ENCODE measurements around the gene ZBTB34. TPM values are rescaled to one million over a fixed set of nuclear protein-coding genes. Genes with fewer than 3 reads are reported as not detected.

ZBTB34 gene
- polyA plus RNA-seq, 1 donor from 2014 or later, result 19.5 TPM

DNA sequence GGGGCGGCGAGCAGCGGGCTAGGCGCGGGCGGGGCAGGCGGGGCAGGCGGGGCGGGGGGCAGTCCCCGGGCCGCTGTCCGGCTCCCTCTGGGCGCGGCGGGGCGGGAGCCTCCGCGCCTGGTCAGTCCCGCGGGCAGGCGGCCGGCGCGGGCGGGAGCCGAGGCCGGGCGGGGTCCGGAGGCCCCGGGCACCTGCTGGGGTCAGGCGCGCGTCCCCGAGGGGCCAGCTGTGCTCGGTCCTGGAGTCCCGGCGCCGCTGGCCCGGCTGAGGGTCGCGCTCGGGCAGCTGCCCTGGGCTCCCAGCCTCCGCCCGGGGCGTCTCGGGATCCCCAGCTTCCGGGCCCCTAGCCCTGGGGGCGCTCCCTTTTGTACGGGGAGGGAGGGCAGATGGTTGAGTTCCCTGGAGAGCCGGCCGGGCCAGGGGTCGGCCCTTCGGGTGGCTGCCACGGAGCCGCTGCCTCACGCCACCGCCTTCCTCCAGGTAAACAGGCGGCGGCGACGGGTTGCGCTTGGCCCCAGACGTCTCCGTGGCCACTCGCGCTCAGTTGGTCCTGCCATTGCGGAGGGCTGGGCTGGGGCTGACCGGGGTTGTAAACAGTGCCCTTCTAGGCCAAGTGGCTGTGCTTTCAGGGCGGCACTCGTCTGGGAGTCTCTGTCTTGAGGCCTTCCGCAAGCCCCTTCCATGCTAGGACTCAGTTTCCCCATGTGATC, 473 bp downstream of the ZBTB34 start:
- Histone ChIP-seq H3F3A (ENCODE audit: insufficient read depth, low read length, poor library complexity, severe bottlenecking) (no peaks in the 10 kb centered on the region), H4K20me1 (ENCODE audit: insufficient read depth) (peaks cover 4% of the 10 kb centered on the region), H3K27me3 (ENCODE audit: insufficient read depth, low read depth, low read length) (peaks cover 5% of the 10 kb centered on the region), H3K27ac (ENCODE audit: low read length) (no peak overlapping the region), H3K9ac (ENCODE audit: low read length) (peak overlapping the region; percentile 74), H3K4me2 (ENCODE audit: low read length) (peak overlapping the region; percentile 86), H3K79me2 (replicated peaks; ENCODE audit: insufficient read depth, low read length) (peaks cover 17% of the 10 kb centered on the region), H3K9me3 (ENCODE audit: low read length) (no peaks in the 10 kb centered on the region), H3K4me3 (ENCODE audit: low read length) (peak overlapping the region; percentile 95), H3K9me2 (ENCODE audit: insufficient read depth, low read length) (no peaks in the 10 kb centered on the region), H2AFZ (ENCODE audit: low read depth, low read length) (no peak overlapping the region), H3K36me3 (ENCODE audit: insufficient read depth, low read length) (no peaks in the 10 kb centered on the region)
- TF ChIP-seq SMC3 (conservative IDR thresholded peaks at IDR 0.05; ENCODE audit: poor library complexity) (no peak), EP300 (conservative IDR thresholded peaks at IDR 0.05; ENCODE audit: poor library complexity, severe bottlenecking) (no peak), MXI1 (conservative IDR thresholded peaks at IDR 0.05; ENCODE audit: poor library complexity, severe bottlenecking) (peak; percentile 15), POLR2AphosphoS5 (IDR thresholded peaks at IDR 0.05) (no peak), EZH2 (IDR thresholded peaks at IDR 0.05; ENCODE audit: borderline replicate concordance, insufficient read depth, low read length, poor library complexity, severe bottlenecking) (no peak)

DNA sequence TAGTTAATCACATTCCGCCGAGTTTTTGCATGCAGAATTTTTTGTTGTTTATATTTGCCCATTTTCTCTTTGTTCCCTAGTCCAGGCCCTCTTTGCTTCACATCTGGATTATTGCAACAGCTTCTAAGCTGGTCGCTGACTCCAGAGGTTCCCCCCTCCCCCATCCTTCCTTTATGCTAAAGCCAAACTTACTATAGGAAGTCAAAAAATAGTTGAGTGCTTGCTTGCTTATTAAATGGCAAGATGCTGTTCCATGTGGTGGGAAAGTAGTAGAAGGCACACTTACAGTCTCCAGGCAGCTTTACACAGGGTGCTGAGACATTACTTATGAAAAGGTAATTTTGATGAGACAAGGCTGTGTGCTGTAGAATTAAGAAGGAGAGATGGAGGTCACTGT, 1.3 kb downstream of the ZBTB34 start:
- peak overlapping the region; percentile 95 for H3K4me3 ChIP-seq (ENCODE audit: low read length)
- no peaks in the 10 kb centered on the region for H3K36me3 ChIP-seq (ENCODE audit: insufficient read depth, low read length)
- H4K20me1 ChIP-seq (ENCODE audit: insufficient read depth), result peaks cover 4% of the 10 kb centered on the region
- TF ChIP-seq POLR2AphosphoS5 (IDR thresholded peaks at IDR 0.05) (no peak), RAD21 (conservative IDR thresholded peaks at IDR 0.05) (no peak), MXI1 (conservative IDR thresholded peaks at IDR 0.05; ENCODE audit: poor library complexity, severe bottlenecking) (no peak), SMC3 (conservative IDR thresholded peaks at IDR 0.05; ENCODE audit: poor library complexity) (no peak), EP300 (conservative IDR thresholded peaks at IDR 0.05; ENCODE audit: poor library complexity, severe bottlenecking) (no peak), TAF1 (IDR thresholded peaks at IDR 0.05; ENCODE audit: low read depth) (no peak), EZH2 (IDR thresholded peaks at IDR 0.05; ENCODE audit: borderline replicate concordance, insufficient read depth, low read length, poor library complexity, severe bottlenecking) (no peak)
- TF ChIP-seq, protein P1, sequence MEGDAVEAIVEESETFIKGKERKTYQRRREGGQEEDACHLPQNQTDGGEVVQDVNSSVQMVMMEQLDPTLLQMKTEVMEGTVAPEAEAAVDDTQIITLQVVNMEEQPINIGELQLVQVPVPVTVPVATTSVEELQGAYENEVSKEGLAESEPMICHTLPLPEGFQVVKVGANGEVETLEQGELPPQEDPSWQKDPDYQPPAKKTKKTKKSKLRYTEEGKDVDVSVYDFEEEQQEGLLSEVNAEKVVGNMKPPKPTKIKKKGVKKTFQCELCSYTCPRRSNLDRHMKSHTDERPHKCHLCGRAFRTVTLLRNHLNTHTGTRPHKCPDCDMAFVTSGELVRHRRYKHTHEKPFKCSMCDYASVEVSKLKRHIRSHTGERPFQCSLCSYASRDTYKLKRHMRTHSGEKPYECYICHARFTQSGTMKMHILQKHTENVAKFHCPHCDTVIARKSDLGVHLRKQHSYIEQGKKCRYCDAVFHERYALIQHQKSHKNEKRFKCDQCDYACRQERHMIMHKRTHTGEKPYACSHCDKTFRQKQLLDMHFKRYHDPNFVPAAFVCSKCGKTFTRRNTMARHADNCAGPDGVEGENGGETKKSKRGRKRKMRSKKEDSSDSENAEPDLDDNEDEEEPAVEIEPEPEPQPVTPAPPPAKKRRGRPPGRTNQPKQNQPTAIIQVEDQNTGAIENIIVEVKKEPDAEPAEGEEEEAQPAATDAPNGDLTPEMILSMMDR (IDR thresholded peaks at IDR 0.05; ENCODE audit: poor library complexity, severe bottlenecking), result no peak
- TF ChIP-seq, protein P2, sequence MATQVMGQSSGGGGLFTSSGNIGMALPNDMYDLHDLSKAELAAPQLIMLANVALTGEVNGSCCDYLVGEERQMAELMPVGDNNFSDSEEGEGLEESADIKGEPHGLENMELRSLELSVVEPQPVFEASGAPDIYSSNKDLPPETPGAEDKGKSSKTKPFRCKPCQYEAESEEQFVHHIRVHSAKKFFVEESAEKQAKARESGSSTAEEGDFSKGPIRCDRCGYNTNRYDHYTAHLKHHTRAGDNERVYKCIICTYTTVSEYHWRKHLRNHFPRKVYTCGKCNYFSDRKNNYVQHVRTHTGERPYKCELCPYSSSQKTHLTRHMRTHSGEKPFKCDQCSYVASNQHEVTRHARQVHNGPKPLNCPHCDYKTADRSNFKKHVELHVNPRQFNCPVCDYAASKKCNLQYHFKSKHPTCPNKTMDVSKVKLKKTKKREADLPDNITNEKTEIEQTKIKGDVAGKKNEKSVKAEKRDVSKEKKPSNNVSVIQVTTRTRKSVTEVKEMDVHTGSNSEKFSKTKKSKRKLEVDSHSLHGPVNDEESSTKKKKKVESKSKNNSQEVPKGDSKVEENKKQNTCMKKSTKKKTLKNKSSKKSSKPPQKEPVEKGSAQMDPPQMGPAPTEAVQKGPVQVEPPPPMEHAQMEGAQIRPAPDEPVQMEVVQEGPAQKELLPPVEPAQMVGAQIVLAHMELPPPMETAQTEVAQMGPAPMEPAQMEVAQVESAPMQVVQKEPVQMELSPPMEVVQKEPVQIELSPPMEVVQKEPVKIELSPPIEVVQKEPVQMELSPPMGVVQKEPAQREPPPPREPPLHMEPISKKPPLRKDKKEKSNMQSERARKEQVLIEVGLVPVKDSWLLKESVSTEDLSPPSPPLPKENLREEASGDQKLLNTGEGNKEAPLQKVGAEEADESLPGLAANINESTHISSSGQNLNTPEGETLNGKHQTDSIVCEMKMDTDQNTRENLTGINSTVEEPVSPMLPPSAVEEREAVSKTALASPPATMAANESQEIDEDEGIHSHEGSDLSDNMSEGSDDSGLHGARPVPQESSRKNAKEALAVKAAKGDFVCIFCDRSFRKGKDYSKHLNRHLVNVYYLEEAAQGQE (IDR thresholded peaks at IDR 0.05; ENCODE audit: borderline replicate concordance), result no peak
- peaks cover 17% of the 10 kb centered on the region for H3K79me2 ChIP-seq (replicated peaks; ENCODE audit: insufficient read depth, low read length)
- H2AFZ ChIP-seq (ENCODE audit: low read depth, low read length), result no peak overlapping the region
- H3K9me3 ChIP-seq (ENCODE audit: low read length), result no peaks in the 10 kb centered on the region
- H3K9ac ChIP-seq (ENCODE audit: low read length), result peak overlapping the region; percentile 74
- H3K27ac ChIP-seq (ENCODE audit: low read length), result no peak overlapping the region
- H3F3A ChIP-seq (ENCODE audit: insufficient read depth, low read length, poor library complexity, severe bottlenecking), result no peaks in the 10 kb centered on the region
- H3K4me2 ChIP-seq (ENCODE audit: low read length), result peak overlapping the region; percentile 86
- no peaks in the 10 kb centered on the region for H3K9me2 ChIP-seq (ENCODE audit: insufficient read depth, low read length)
- peaks cover 5% of the 10 kb centered on the region for H3K27me3 ChIP-seq (ENCODE audit: insufficient read depth, low read depth, low read length)
